ENCODE measurements around the gene ARHGAP21. TPM values are rescaled to one million over a fixed set of nuclear protein-coding genes. Genes with fewer than 3 reads are reported as not detected.
"Not testable (repeated sequence)": the region's sequence is repeated elsewhere in the genome, so short reads cannot be mapped to it uniquely, and the experiment has no call there.

The ARHGAP21 gene
- total RNA-seq, 1 experiment from 2014 or later: 45.8 TPM

DNA sequence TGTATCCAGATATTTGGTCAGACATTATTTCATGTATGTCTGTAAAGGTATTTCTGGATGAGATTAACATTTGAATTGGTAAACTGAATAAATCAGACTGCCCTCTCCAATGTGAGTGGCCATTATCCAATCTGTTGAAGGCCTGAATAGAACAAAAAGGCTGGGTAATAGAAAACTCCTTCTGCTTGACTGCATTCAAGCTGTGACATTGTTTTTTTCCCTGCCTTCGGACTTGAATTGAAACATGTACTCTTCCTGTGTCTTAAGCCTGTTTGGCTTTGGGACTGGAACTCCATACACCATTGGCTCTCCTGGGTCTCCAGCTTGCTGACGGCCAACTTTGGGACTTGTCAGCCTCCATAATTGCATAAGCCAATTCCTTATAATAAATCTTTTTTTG is 36.0 kb upstream of the ARHGAP21 start:
- Histone ChIP-seq H3K27me3 (ENCODE audit: control insufficient read depth, insufficient read depth, low read length) (no peaks in the 10 kb centered on the region), H3K9me3 (ENCODE audit: control insufficient read depth, insufficient read depth, low read depth, low read length) (no peaks in the 10 kb centered on the region), H3K27ac (ENCODE audit: low read length) (no peak overlapping the region), H3K4me3 (ENCODE audit: low read depth in 2 of 2, low read length in 2 of 2) (no peak overlapping the region), H3K36me3 (ENCODE audit: control insufficient read depth, insufficient read depth, low read length) (no peaks in the 10 kb centered on the region), H3K4me1 (ENCODE audit: control insufficient read depth, insufficient read depth, low read length) (no peaks in the 10 kb centered on the region)
- DNase-seq (ENCODE audit: low read depth, low spot score) (no peak), ATAC-seq (no peak)
- no TSS peak for BruUV-seq (replicated peaks)
- CTCF ChIA-PET: no interaction called here
- in situ Hi-C loops (cut with HindIII; ENCODE audit: low pct_unique_long_range_greater_than_20kb, low sequenced_read_pairs) (no loop called here), intact Hi-C loops (cut with micrococcal nuclease; ENCODE audit: unreplicated experiment) (no loop called here)
- no peak for TF ChIP-seq POLR2AphosphoS5 (IDR thresholded peaks at IDR 0.05; ENCODE audit: low read depth, low read length)
- TF ChIP-seq SIN3A (IDR thresholded peaks at IDR 0.05; ENCODE audit: borderline replicate concordance, insufficient read depth, low read depth, low read length): no peak
- TF ChIP-seq, protein P1, sequence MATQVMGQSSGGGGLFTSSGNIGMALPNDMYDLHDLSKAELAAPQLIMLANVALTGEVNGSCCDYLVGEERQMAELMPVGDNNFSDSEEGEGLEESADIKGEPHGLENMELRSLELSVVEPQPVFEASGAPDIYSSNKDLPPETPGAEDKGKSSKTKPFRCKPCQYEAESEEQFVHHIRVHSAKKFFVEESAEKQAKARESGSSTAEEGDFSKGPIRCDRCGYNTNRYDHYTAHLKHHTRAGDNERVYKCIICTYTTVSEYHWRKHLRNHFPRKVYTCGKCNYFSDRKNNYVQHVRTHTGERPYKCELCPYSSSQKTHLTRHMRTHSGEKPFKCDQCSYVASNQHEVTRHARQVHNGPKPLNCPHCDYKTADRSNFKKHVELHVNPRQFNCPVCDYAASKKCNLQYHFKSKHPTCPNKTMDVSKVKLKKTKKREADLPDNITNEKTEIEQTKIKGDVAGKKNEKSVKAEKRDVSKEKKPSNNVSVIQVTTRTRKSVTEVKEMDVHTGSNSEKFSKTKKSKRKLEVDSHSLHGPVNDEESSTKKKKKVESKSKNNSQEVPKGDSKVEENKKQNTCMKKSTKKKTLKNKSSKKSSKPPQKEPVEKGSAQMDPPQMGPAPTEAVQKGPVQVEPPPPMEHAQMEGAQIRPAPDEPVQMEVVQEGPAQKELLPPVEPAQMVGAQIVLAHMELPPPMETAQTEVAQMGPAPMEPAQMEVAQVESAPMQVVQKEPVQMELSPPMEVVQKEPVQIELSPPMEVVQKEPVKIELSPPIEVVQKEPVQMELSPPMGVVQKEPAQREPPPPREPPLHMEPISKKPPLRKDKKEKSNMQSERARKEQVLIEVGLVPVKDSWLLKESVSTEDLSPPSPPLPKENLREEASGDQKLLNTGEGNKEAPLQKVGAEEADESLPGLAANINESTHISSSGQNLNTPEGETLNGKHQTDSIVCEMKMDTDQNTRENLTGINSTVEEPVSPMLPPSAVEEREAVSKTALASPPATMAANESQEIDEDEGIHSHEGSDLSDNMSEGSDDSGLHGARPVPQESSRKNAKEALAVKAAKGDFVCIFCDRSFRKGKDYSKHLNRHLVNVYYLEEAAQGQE (IDR thresholded peaks at IDR 0.05; ENCODE audit: insufficient read depth in 1 of 2, low read depth in 2 of 2, low read length in 1 of 2): no peak
- TF ChIP-seq, protein P2, sequence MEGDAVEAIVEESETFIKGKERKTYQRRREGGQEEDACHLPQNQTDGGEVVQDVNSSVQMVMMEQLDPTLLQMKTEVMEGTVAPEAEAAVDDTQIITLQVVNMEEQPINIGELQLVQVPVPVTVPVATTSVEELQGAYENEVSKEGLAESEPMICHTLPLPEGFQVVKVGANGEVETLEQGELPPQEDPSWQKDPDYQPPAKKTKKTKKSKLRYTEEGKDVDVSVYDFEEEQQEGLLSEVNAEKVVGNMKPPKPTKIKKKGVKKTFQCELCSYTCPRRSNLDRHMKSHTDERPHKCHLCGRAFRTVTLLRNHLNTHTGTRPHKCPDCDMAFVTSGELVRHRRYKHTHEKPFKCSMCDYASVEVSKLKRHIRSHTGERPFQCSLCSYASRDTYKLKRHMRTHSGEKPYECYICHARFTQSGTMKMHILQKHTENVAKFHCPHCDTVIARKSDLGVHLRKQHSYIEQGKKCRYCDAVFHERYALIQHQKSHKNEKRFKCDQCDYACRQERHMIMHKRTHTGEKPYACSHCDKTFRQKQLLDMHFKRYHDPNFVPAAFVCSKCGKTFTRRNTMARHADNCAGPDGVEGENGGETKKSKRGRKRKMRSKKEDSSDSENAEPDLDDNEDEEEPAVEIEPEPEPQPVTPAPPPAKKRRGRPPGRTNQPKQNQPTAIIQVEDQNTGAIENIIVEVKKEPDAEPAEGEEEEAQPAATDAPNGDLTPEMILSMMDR (IDR thresholded peaks at IDR 0.05): no peak
- no peak for TF ChIP-seq TCF7L2 (IDR thresholded peaks at IDR 0.05; ENCODE audit: low read depth, low read length)
- POLR2A ChIA-PET: interaction anchor here (0.7 kb wide), 1 partner anchor 113 kb away, joined by 5 read pairs; no protein-coding TSS in a partner anchor

DNA sequence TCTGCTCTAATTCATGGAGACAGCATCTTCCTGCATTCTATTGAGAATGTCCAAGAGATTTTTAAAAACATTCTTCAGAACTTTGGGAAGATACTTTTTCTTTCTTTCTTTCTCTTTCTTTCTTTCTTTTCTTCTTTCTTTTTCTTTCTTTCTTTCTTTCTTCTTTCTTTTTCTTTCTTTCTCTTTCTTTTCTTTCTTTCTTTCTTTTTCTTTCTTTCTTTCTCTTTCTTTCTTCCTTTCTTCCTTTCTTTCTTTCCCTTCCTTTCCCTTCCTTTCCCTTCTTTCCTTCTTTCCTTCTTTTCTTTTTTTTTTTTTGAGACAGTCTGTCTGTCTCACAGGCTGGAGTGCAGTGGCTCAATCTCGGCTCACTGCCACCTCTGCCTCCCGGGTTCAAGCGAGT is 34.6 kb upstream of the ARHGAP21 start:
- H3K4me1 ChIP-seq (ENCODE audit: control insufficient read depth, insufficient read depth, low read length); in situ Hi-C loops (cut with HindIII; ENCODE audit: low pct_unique_long_range_greater_than_20kb, low sequenced_read_pairs); DNase-seq (ENCODE audit: low read depth, low spot score); H3K27ac ChIP-seq (ENCODE audit: low read length); H3K4me3 ChIP-seq (ENCODE audit: low read depth in 2 of 2, low read length in 2 of 2); H3K27me3 ChIP-seq (ENCODE audit: control insufficient read depth, insufficient read depth, low read length); POLR2A ChIA-PET; H3K9me3 ChIP-seq (ENCODE audit: control insufficient read depth, insufficient read depth, low read depth, low read length); ATAC-seq; BruUV-seq (replicated peaks); intact Hi-C loops (cut with micrococcal nuclease; ENCODE audit: unreplicated experiment); CTCF ChIA-PET; H3K36me3 ChIP-seq (ENCODE audit: control insufficient read depth, insufficient read depth, low read length): not testable (repeated sequence)

DNA sequence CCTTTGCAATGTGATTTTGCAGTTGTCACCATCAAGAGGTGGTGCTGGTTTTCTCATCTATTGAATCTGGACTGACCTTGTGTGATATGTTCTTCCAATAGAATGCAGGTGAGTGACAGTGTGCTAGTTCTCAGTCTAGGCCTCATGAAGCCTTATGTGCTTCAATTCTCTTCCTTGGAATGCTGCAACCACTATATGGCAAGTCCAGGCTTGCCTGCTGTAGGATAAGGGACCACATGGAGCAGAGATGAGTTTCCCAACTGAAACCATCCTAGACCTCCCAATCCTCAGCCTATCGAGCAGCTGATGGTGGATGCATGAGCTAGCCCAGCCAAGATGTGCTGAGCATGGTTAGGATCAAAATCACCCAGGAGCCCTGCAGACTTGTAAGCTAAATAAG is 32.6 kb upstream of the ARHGAP21 start:
- in situ Hi-C loops (cut with HindIII; ENCODE audit: low pct_unique_long_range_greater_than_20kb, low sequenced_read_pairs): no loop called here
- H3K27me3 ChIP-seq (ENCODE audit: control insufficient read depth, insufficient read depth, low read length): no peaks in the 10 kb centered on the region
- H3K4me1 ChIP-seq (ENCODE audit: control insufficient read depth, insufficient read depth, low read length): no peaks in the 10 kb centered on the region
- no peaks in the 10 kb centered on the region for H3K9me3 ChIP-seq (ENCODE audit: control insufficient read depth, insufficient read depth, low read depth, low read length)
- no peak for DNase-seq (ENCODE audit: low read depth, low spot score)
- intact Hi-C loops (cut with micrococcal nuclease; ENCODE audit: unreplicated experiment): no loop called here
- ATAC-seq: no peak
- POLR2A ChIA-PET: no interaction called here
- H3K36me3 ChIP-seq (ENCODE audit: control insufficient read depth, insufficient read depth, low read length): no peaks in the 10 kb centered on the region
- H3K27ac ChIP-seq (ENCODE audit: low read length): no peak overlapping the region
- no TSS peak for BruUV-seq (replicated peaks)
- TF ChIP-seq TCF7L2 (IDR thresholded peaks at IDR 0.05; ENCODE audit: low read depth, low read length): no peak
- TF ChIP-seq, protein P2 (IDR thresholded peaks at IDR 0.05): no peak
- TF ChIP-seq SIN3A (IDR thresholded peaks at IDR 0.05; ENCODE audit: borderline replicate concordance, insufficient read depth, low read depth, low read length): no peak
- TF ChIP-seq, protein P1 (IDR thresholded peaks at IDR 0.05; ENCODE audit: insufficient read depth in 1 of 2, low read depth in 2 of 2, low read length in 1 of 2): no peak
- TF ChIP-seq POLR2AphosphoS5 (IDR thresholded peaks at IDR 0.05; ENCODE audit: low read depth, low read length): no peak
- no peak overlapping the region for H3K4me3 ChIP-seq (ENCODE audit: low read depth in 2 of 2, low read length in 2 of 2)
- CTCF ChIA-PET: no interaction called here
